T-helper 1 cell treated with Interleukin-12 subunit alpha and Interleukin-12 subunit beta and Interleukin-4 antibody, amounts not matched to agents 30 μg/mL and 1 μg/mL, for 36 hours (primary cell): ENCODE data around the gene CLCN2.

ENCODE experiments used
- H3K27ac Mint-ChIP-seq: one replicate; pipeline ENCODE4 v1.8.0; 2021; ENCODE audit warnings: mild to moderate bottlenecking, mixed read lengths
- H3K27me3 Mint-ChIP-seq: one replicate; pipeline ENCODE4 v1.8.0; 2021; ENCODE audit warnings: low read depth, mixed read lengths
- H3K36me3 Mint-ChIP-seq: one replicate; pipeline ENCODE4 v1.8.0; 2021; ENCODE audit warnings: low read depth, mixed read lengths
- H3K4me1 Mint-ChIP-seq: one replicate; pipeline ENCODE4 v1.8.0; 2021; ENCODE audit warnings: low read depth, mixed read lengths
- H3K4me3 Mint-ChIP-seq: one replicate; pipeline ENCODE4 v1.8.0; 2021; ENCODE audit warnings: mild to moderate bottlenecking, moderate library complexity, mixed read lengths
- H3K9me3 Mint-ChIP-seq: one replicate; pipeline ENCODE4 v1.8.0; 2021; ENCODE audit warnings: mixed read lengths

The CLCN2 gene

DNA sequence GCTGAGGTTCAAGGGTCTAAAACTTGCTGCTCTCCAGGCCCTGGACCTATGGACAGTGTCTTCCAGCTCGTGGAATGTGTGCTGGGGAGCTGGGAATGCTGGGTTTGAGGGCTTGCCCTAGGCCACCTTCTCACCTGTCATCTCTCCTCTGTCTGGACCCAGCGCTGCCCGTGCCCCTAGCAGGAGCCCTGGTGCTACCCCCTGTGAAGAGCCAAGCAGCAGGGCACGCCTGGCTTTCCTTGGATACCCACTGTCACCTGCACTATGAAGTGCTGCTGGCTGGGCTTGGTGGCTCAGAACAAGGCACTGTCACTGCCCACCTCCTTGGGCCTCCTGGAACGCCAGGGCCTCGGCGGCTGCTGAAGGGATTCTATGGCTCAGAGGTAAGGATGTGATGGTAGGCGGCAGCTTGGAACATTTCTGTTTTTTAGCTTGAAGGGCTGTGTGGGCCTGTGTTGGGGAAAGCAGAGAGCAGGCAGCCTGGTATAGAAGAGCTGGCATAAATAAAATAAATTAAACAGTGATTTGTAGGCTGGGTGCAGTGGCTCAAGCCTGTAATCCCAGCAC, 23.5 kb upstream of the CLCN2 start:
- no peak overlapping the region for H3K27ac Mint-ChIP-seq
- H3K27me3 Mint-ChIP-seq, result peaks cover 38% of the 10 kb centered on the region
- no peaks in the 10 kb centered on the region for H3K9me3 Mint-ChIP-seq
- H3K4me3 Mint-ChIP-seq, result no peak overlapping the region
- H3K4me1 Mint-ChIP-seq, result peaks cover 2% of the 10 kb centered on the region
- no peaks in the 10 kb centered on the region for H3K36me3 Mint-ChIP-seq

DNA sequence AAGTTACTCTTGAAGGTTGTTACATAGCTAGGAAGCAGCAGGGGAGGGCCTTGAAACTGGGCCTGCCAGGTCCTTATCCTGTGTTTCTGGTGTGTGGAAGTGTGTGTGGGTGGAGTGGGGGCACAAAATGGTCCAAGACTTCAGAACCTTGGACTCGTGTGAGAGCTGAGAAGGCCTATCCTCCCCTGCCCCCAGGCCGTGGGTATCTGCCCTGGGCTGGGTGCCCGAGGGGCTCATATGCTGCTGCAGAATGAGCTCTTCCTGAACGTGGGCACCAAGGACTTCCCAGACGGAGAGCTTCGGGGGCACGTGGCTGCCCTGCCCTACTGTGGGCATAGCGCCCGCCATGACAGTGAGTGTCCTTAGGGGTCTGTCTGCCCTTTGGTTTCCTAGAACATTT, 22.9 kb upstream of the CLCN2 start:
- H3K27me3 Mint-ChIP-seq, result peaks cover 35% of the 10 kb centered on the region

DNA sequence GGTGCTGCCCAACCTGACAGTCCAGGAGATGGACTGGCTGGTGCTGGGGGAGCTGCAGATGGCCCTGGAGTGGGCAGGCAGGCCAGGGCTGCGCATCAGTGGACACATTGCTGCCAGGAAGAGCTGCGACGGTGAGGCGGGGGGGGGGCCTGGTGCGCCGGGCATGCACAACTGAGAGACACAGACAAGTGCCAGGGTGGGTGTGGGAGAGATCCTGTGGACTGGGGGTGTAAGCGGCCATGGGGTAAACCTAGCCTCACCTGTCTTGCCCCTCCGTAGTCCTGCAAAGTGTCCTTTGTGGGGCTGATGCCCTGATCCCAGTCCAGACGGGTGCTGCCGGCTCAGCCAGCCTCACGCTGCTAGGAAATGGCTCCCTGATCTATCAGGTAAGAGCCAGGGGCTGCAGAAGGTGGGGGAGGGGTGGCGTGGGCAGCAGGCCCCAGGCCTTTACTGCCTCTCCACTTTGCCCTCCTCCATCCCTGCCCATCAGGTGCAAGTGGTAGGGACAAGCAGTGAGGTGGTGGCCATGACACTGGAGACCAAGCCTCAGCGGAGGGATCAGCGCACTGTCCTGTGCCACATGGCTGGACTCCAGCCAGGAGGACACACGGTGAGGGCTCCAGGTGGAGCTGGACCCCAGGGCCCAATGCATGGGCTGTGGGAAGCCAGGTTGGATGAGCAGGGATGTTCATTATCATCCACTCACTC, 21.8 kb upstream of the CLCN2 start:
- H3K36me3 Mint-ChIP-seq, result no peaks in the 10 kb centered on the region
- H3K4me3 Mint-ChIP-seq, result no peak overlapping the region
- H3K9me3 Mint-ChIP-seq, result no peaks in the 10 kb centered on the region
- H3K4me1 Mint-ChIP-seq, result peaks cover 2% of the 10 kb centered on the region
- H3K27me3 Mint-ChIP-seq, result peaks cover 47% of the 10 kb centered on the region
- H3K27ac Mint-ChIP-seq, result no peak overlapping the region

More for the DNA sequence above, 22.9 kb upstream of the CLCN2 start:
- Mint-ChIP-seq H3K27ac (no peak overlapping the region), H3K36me3 (no peaks in the 10 kb centered on the region), H3K4me3 (no peak overlapping the region), H3K4me1 (peaks cover 2% of the 10 kb centered on the region), H3K9me3 (no peaks in the 10 kb centered on the region)

DNA sequence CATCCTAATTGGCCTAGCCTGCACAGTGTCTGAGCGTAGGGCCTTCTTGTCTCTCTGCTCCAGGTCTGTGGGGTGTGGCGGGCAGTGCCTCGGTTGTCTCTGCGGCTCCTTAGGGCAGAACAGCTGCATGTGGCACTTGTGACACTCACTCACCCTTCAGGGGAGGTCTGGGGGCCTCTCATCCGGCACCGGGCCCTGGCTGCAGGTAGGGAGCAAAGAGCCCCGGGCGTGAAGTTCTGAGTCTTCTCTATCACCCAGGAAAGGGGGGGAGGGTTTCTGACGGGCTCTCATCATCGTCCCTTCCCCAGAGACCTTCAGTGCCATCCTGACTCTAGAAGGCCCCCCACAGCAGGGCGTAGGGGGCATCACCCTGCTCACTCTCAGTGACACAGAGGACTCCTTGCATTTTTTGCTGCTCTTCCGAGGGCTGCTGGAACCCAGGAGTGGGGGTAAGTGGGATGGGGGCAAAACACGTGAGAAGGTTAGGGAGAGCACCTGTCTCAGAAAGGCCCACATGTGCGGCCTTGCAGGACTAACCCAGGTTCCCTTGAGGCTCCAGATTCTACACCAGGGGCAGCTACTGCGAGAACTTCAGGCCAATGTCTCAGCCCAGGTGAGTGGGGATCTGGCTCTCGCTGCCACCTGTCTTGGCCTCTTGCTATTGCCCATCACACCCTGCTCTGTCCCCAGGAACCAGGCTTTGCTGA, 21.1 kb upstream of the CLCN2 start:
- Mint-ChIP-seq H3K27ac (no peak overlapping the region), H3K4me1 (peaks cover 2% of the 10 kb centered on the region), H3K27me3 (peaks cover 54% of the 10 kb centered on the region), H3K9me3 (no peaks in the 10 kb centered on the region), H3K36me3 (no peaks in the 10 kb centered on the region), H3K4me3 (no peak overlapping the region)

DNA sequence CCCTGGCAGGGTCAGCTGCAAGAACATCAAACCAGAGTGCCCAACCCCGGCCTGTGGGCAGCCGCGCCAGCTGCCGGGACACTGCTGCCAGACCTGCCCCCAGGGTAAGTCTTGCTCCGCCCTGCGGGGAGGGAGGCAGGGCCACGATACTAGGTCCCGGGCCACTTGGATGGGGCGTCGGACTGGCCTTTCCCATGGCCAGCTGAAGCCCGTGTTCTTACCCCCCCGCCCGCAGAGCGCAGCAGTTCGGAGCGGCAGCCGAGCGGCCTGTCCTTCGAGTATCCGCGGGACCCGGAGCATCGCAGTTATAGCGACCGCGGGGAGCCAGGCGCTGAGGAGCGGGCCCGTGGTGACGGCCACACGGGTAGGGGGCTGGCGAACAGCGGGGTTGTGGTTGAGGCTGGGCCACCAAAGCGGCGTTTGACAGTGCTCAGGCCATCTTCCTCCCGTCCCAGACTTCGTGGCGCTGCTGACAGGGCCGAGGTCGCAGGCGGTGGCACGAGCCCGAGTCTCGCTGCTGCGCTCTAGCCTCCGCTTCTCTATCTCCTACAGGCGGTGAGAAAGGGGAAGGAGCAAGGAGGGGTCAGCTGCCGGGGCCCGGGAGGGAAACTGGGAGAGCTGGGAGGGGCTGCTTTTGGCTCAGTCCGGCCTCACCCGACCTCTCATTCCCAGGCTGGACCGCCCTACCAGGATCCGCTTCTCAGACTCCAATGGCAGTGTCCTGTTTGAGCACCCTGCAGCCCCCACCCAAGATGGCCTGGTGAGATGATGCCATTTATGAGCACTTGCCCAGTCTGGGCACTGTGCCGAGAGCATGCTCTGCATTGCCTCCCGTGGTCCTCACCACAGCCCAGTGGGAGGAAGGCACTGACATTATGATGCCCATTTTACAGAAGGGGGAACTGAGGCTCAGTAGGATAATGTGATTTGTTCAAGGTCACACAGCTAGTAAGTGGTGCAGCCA, 20.1 kb upstream of the CLCN2 start:
- no peak overlapping the region for H3K27ac Mint-ChIP-seq
- no peak overlapping the region for H3K4me3 Mint-ChIP-seq
- peaks cover 63% of the 10 kb centered on the region for H3K27me3 Mint-ChIP-seq
- peaks cover 2% of the 10 kb centered on the region for H3K4me1 Mint-ChIP-seq
- H3K36me3 Mint-ChIP-seq, result no peaks in the 10 kb centered on the region
- H3K9me3 Mint-ChIP-seq, result no peaks in the 10 kb centered on the region

DNA sequence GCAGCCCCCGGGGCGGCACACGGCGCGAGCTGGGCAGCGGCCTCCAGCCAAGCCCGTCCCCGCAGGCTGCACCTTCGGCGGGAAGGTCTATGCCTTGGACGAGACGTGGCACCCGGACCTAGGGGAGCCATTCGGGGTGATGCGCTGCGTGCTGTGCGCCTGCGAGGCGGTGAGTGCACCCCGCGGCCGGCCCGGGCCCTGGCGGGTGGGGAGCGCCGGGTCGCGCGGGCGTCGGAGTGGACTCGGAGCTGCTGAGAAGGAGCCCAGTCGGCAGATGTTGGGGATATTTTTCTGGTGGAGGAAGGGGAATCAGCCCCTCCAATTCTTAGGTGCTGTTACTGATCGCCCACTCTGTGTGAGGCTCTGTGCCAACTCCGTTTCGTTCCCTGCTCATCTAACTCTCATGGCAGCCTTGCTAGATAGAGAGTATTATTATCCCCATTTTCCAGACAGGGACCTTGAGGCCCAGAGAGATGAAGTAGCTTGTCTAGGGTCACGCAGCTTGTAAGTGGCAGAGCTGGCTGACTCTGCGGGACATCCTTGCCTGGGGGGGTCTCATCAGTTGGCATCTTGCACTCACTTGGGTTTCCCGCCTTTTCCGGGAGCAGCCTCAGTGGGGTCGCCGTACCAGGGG, 19.3 kb upstream of the CLCN2 start:
- H3K4me1 Mint-ChIP-seq, result peaks cover 2% of the 10 kb centered on the region
- peaks cover 70% of the 10 kb centered on the region for H3K27me3 Mint-ChIP-seq
- peak overlapping the region; percentile 28 for H3K4me3 Mint-ChIP-seq
- no peaks in the 10 kb centered on the region for H3K9me3 Mint-ChIP-seq
- no peaks in the 10 kb centered on the region for H3K36me3 Mint-ChIP-seq
- no peak overlapping the region for H3K27ac Mint-ChIP-seq

DNA sequence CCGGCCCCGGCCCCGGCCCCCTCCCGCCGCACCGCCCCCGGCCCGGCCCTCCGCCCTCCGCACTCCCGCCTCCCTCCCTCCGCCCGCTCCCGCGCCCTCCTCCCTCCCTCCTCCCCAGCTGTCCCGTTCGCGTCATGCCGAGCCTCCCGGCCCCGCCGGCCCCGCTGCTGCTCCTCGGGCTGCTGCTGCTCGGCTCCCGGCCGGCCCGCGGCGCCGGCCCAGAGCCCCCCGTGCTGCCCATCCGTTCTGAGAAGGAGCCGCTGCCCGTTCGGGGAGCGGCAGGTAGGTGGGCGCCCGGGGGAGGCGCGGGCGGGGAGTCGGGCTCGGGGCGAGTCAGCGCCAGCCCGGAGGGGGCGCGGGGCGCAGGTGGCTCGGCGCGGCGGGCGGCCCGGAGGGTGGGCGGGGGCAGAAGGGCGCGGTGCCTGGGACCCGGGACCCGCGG, 18.8 kb upstream of the CLCN2 start:
- no peaks in the 10 kb centered on the region for H3K36me3 Mint-ChIP-seq
- no peak overlapping the region for H3K27ac Mint-ChIP-seq
- peaks cover 2% of the 10 kb centered on the region for H3K4me1 Mint-ChIP-seq
- no peaks in the 10 kb centered on the region for H3K9me3 Mint-ChIP-seq
- H3K4me3 Mint-ChIP-seq, result no peak overlapping the region
- peaks cover 76% of the 10 kb centered on the region for H3K27me3 Mint-ChIP-seq

DNA sequence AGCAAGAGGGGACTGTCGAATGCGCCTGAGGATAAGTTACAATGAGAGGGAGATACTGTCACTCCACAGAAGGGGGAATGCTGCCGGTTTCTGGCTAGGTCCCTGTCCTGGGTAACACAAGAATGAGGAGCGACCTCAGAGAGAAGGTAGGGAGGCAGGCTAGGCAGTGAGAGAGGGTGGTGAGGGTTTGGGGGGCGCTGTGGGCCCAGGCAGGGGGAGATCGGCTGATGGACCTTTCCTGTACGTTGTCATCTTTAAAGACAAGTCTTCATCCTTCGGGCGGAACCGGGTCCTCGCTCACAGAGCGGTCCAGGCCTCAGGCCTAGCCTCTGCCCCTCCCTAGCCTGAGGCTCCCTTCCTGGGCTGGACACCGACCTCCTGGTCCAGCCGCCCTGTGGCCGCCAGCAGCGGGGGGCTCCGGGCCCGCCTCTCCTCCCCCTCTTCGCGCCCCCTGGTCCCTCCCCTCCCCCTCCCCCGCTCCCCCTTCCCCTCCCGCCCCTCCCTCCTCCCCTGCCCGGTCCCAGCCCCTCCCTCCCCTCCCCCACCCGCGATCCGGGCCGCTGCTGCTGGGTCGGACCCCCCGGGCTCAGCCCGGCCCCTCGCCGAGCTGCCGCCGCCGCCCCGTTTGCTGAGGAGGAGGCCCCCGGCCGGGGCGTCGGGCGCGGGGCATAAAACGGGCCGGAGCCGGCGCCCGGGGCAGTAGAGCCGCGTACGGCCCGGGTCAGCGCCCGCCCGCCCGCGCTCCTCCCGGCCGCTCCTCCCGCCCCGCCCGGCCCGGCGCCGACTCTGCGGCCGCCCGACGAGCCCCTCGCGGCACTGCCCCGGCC, 18.2 kb upstream of the CLCN2 start, which contains the start of gene CHRD:
Gene CHRD, plus strand, starts transcription at position 697 of the 827 bp plus-strand sequence. CDS start 265 bp downstream, outside the sequence.
- H3K27me3 Mint-ChIP-seq, result peaks cover 74% of the 10 kb centered on the region
- peaks cover 2% of the 10 kb centered on the region for H3K4me1 Mint-ChIP-seq
- no peak within 1 kb of the TSS for H3K27ac Mint-ChIP-seq
- H3K9me3 Mint-ChIP-seq, result no peaks in the 10 kb centered on the region
- no peaks in the 10 kb centered on the region for H3K36me3 Mint-ChIP-seq
- H3K4me3 Mint-ChIP-seq, result peak within 1 kb of the TSS; percentile 64

DNA sequence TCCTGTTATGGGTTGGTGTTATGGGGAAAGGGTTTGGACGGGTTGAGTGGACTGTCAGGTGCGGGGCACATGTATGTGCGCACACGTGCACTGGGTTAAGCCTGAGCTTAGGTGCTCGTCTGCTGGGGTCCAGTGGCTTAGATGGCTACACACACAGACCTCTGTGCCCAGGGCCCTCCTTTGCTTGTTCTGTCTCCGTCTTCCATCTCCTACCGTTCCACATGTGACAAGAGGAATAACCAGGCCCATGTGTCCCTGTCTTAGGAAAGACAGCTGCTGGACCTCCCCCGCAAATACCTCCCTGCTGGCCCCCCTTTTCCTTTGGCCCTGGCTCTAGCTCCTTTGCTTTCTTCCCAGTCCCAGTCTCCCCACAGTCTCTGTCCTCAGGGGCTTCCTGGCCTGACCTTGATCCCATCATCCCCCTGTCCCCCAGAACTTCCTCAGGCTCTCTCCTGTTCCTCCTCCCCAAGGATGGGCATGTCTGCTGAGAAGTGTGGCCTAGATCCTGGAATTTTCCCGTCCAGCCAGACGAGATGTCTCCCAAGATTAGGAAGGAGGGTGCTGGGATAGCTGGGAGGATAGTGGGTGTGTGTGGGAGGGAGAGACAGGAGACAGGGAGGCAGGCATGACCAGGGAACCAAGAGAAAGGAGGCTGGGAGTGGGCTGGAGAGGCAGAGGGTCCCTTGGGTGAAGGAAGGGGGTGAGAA, 17.4 kb upstream of the CLCN2 start:
- no peaks in the 10 kb centered on the region for H3K36me3 Mint-ChIP-seq
- H3K4me1 Mint-ChIP-seq, result peaks cover 2% of the 10 kb centered on the region
- H3K9me3 Mint-ChIP-seq, result no peaks in the 10 kb centered on the region
- H3K4me3 Mint-ChIP-seq, result peak overlapping the region; percentile 64
- peaks cover 72% of the 10 kb centered on the region for H3K27me3 Mint-ChIP-seq
- no peak overlapping the region for H3K27ac Mint-ChIP-seq

DNA sequence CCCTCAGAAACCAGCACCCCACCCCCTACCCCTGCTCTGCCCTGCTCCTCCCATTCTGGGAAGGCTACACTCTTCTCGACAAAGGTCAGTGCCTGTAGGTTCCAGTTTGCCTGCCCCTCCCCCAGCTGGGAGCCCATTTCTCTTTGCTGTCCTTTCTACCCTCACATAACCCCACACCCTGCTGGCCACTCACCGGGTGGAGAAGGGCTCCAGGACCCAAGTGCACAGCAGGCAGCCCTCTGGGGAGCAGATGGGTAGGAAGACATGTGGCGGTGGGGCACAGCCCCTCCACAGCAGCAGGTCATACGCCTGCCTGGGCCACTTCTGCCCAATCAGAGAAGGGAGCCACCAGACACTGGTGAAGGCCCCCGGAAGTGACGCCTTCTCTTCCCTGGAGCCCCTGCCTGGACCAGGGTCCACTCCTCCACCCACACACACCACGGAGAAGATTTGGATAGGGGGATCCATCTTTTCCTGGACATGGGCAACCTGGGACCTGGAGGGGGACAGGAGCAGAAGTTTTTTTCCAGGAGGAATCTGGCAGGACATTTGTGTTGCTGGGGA, 16.6 kb upstream of the CLCN2 start, which contains the start of gene THPO:
Gene THPO, minus strand, starts transcription at position 326 of the 564 bp plus-strand sequence. CDS start 1,948 bp downstream, outside the sequence.
- no peaks in the 10 kb centered on the region for H3K36me3 Mint-ChIP-seq
- H3K27me3 Mint-ChIP-seq, result peaks cover 73% of the 10 kb centered on the region
- H3K27ac Mint-ChIP-seq, result no peak within 1 kb of the TSS
- peaks cover 2% of the 10 kb centered on the region for H3K4me1 Mint-ChIP-seq
- peak within 1 kb of the TSS; percentile 64 for H3K4me3 Mint-ChIP-seq
- no peaks in the 10 kb centered on the region for H3K9me3 Mint-ChIP-seq

DNA sequence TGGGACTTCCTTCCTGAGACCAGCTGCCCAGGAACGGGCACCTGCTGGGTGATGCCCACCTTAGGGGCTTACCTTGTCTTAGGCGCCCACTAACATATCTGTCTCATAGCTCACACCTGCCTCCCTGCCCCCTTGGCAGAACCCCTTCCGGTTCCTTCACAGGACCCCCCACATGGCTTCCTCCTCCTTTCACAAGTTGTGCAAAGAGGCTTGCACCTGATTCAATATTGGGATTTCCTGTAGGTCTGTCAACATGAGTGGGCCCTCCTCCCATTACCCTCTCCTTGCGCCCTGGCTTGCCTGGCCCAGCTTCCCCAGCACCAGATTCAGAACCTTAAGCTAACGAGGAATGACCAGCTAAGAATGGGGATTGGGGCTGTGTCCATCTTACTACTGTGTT, 16.0 kb upstream of the CLCN2 start:
- no peaks in the 10 kb centered on the region for H3K36me3 Mint-ChIP-seq
- H3K4me1 Mint-ChIP-seq, result peaks cover 2% of the 10 kb centered on the region
- H3K4me3 Mint-ChIP-seq, result no peak overlapping the region
- H3K27ac Mint-ChIP-seq, result no peak overlapping the region
- no peaks in the 10 kb centered on the region for H3K9me3 Mint-ChIP-seq
- peaks cover 69% of the 10 kb centered on the region for H3K27me3 Mint-ChIP-seq

DNA sequence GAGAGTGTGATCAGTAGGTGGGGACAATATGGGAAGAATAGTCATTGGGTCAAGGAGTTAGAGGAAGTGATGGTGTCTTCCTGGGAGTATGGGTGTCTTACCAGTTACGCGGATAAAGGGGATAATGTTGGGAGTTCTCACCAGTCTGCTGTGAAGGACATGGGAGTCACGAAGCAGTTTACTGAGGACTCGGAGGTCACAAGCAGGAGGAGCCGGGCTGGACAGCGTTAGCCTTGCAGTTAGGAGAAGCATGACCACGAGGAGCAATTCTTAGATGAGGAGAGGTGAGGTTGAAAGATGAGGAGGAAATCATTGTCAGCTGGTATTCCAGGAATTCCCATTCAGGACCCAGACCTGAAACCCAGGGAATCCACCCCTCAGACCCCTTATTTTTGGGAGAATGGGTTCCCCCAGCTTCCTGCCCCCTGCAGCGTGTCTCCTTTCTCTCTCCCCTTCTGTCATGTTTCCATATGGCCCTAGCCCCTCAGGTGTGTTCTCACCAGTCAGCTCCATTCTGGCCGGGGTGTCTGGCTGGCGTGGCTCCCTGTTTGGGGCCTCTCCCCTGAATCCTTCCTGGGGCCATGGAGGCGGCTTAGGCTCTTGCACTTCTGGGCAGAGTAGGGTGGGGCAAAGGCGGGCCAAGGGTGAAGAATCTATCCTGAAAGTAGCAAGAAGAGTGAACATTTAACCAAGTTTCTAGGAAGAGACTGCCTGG, 14.5 kb upstream of the CLCN2 start:
- Mint-ChIP-seq H3K4me3 (no peak overlapping the region), H3K36me3 (peaks cover 3% of the 10 kb centered on the region), H3K4me1 (peaks cover 5% of the 10 kb centered on the region), H3K27me3 (peaks cover 57% of the 10 kb centered on the region), H3K9me3 (no peaks in the 10 kb centered on the region), H3K27ac (no peak overlapping the region)
